Measurements from ENCODE around the gene CDC20B. TPM values are rescaled to one million over a fixed set of nuclear protein-coding genes. Genes with fewer than 3 reads are reported as not detected.

Gene CDC20B
- total RNA-seq, 1 experiment from 2014 or later = not detected

- ChIA-PET RAD21 (ENCODE audit: low non-redundant PET in 1 of 2, low total read pairs in 2 of 2, uncharacterized antibody in 2 of 2, unreplicated experiment in 2 of 2) (no interaction called here), POLR2A (no interaction called here), CTCF (interaction anchor here (1.0 to 1.2 kb wide), 2 partner anchors 8 to 208 kb away, joined by 3 to 4 read pairs; partner anchors contain the start of gene GPX8)
- no peak overlapping the region for H3K4me3 ChIP-seq (replicated peaks in 1 of 2; ENCODE audit: low read depth in 1 of 2, low read length in 2 of 2)
- no peak overlapping the region for H2AFZ ChIP-seq (ENCODE audit: low read depth, low read length, poor library complexity, severe bottlenecking)
- TF ChIP-seq ZFX (IDR thresholded peaks at IDR 0.05) (no peak), YY1 (IDR thresholded peaks at IDR 0.05; ENCODE audit: extremely low read depth, insufficient replicate concordance, low read depth, low read length) (no peak), POLR2A (IDR thresholded peaks at IDR 0.05; ENCODE audit: borderline replicate concordance, extremely low read depth, insufficient read depth, insufficient read length) (no peak), FOSL1 (IDR thresholded peaks at IDR 0.05; ENCODE audit: low read depth) (no peak), REST (IDR thresholded peaks at IDR 0.05; ENCODE audit: low read depth) (no peak), SRF (IDR thresholded peaks at IDR 0.05; ENCODE audit: low read depth) (no peak), EGR1 (IDR thresholded peaks at IDR 0.05; ENCODE audit: low read depth) (no peak), JUND (IDR thresholded peaks at IDR 0.05) (no peak), ZNF274 (IDR thresholded peaks at IDR 0.05; ENCODE audit: low read depth, low read length) (no peak), EZH2 (IDR thresholded peaks at IDR 0.05) (no peak), EZH2phosphoT487 (IDR thresholded peaks at IDR 0.05; ENCODE audit: borderline replicate concordance) (no peak), SP1 (IDR thresholded peaks at IDR 0.05; ENCODE audit: low read depth) (no peak), CBX3 (IDR thresholded peaks at IDR 0.05; ENCODE audit: low read depth) (no peak)
- TF ChIP-seq, protein P1, sequence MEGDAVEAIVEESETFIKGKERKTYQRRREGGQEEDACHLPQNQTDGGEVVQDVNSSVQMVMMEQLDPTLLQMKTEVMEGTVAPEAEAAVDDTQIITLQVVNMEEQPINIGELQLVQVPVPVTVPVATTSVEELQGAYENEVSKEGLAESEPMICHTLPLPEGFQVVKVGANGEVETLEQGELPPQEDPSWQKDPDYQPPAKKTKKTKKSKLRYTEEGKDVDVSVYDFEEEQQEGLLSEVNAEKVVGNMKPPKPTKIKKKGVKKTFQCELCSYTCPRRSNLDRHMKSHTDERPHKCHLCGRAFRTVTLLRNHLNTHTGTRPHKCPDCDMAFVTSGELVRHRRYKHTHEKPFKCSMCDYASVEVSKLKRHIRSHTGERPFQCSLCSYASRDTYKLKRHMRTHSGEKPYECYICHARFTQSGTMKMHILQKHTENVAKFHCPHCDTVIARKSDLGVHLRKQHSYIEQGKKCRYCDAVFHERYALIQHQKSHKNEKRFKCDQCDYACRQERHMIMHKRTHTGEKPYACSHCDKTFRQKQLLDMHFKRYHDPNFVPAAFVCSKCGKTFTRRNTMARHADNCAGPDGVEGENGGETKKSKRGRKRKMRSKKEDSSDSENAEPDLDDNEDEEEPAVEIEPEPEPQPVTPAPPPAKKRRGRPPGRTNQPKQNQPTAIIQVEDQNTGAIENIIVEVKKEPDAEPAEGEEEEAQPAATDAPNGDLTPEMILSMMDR (IDR thresholded peaks at IDR 0.05 in 2 of 3, conservative IDR thresholded peaks at IDR 0.05 in 1 of 3; ENCODE audit: borderline replicate concordance in 1 of 3, insufficient read depth in 1 of 3, low read depth in 2 of 3, low read length in 2 of 3) = no peak
- TF ChIP-seq, protein P2, sequence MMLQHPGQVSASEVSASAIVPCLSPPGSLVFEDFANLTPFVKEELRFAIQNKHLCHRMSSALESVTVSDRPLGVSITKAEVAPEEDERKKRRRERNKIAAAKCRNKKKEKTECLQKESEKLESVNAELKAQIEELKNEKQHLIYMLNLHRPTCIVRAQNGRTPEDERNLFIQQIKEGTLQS (IDR thresholded peaks at IDR 0.05) = no peak
- TF ChIP-seq, protein P3, sequence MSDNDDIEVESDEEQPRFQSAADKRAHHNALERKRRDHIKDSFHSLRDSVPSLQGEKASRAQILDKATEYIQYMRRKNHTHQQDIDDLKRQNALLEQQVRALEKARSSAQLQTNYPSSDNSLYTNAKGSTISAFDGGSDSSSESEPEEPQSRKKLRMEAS (IDR thresholded peaks at IDR 0.05) = no peak
- intact Hi-C loops (cut with micrococcal nuclease) = no loop called here
- no peaks in the 10 kb centered on the region for H3K9me3 ChIP-seq (ENCODE audit: control insufficient read depth in 1 of 2, insufficient read depth in 1 of 2, low read depth in 1 of 2, low read length in 2 of 2)
- no peak for DNase-seq (ENCODE audit: low read depth, low spot score)
- H3K4me1 ChIP-seq (ENCODE audit: control insufficient read depth in 1 of 2, insufficient read depth in 2 of 2, low read length in 2 of 2) = peaks cover 0 to 7% of the 10 kb centered on the region in 2 experiments; a peak in 2 of 4 replicates
- H3K27ac ChIP-seq (ENCODE audit: low read depth, low read length) = no peak overlapping the region
- no peaks in the 10 kb centered on the region for H4K20me1 ChIP-seq (ENCODE audit: insufficient read depth)
- H3K27me3 ChIP-seq (ENCODE audit: insufficient read depth, low read length) = no peaks in the 10 kb centered on the region
- H3K79me2 ChIP-seq (ENCODE audit: insufficient read depth, low read length) = no peaks in the 10 kb centered on the region
- no peaks in the 10 kb centered on the region for H3K9me2 ChIP-seq (ENCODE audit: insufficient read depth)
- no peak for ATAC-seq
- no peak overlapping the region for H3K9ac ChIP-seq (ENCODE audit: low read length)
- no peaks in the 10 kb centered on the region for H3K36me3 ChIP-seq (ENCODE audit: control insufficient read depth in 1 of 2, insufficient read depth in 2 of 2, low read length in 2 of 2)
- no TSS peak for BruUV-seq (replicated peaks)
- H3K4me2 ChIP-seq (ENCODE audit: low read length) = no peak overlapping the region
These were observed 20.8 kb downstream of the CDC20B start for GRCh38 chr5:55151923-55152842.
